ENCODE results near the gene RAB19. TPM values are rescaled to one million over a fixed set of nuclear protein-coding genes. Genes with fewer than 3 reads are reported as not detected.
A peak's percentile ranks its signal among the peaks of the same experiment; 100 is the strongest.
"Not testable (repeated sequence)": the region's sequence is repeated elsewhere in the genome, so short reads cannot be mapped to it uniquely, and the experiment has no call there.

The RAB19 gene
- total RNA-seq, 2 donors from 2014 or later = 12.9 to 15.3 TPM

GRCh38 chr7:140398821-140399220, 5.0 kb upstream of the RAB19 start:
- WGBS, 2 donors = 58 to 65% methylated on average over 10 of the region's 10 CpGs
- no peaks in the 10 kb centered on the region for H3K36me3 ChIP-seq (replicated peaks in 1 of 2; ENCODE audit: insufficient read depth in 1 of 2, low read depth in 2 of 2)
- DNase-seq (no peak), ATAC-seq (no peak)
- H3K4me1 ChIP-seq = peaks cover 37% of the 10 kb centered on the region
- intact Hi-C loops (cut with DNase I) = no loop called here
- no peak overlapping the region for H3K4me3 ChIP-seq
- no peaks in the 10 kb centered on the region for H3K9me3 ChIP-seq
- TF ChIP-seq CTCF (IDR thresholded peaks at IDR 0.05) = no peak
- no peak for TF ChIP-seq POLR2A (IDR thresholded peaks at IDR 0.05)
- no peak overlapping the region for H3K27ac ChIP-seq
- no peaks in the 10 kb centered on the region for H3K27me3 ChIP-seq

- Histone ChIP-seq H3K4me3 (no peak overlapping the region), H3K36me3 (replicated peaks in 1 of 2; ENCODE audit: insufficient read depth in 1 of 2, low read depth in 2 of 2) (no peaks in the 10 kb centered on the region), H3K27me3 (no peaks in the 10 kb centered on the region), H3K4me1 (peaks cover 42% of the 10 kb centered on the region), H3K9me3 (no peaks in the 10 kb centered on the region), H3K27ac (no peak overlapping the region)
- ATAC-seq (no peak), DNase-seq (no peak)
- TF ChIP-seq CTCF (IDR thresholded peaks at IDR 0.05) = no peak
- no peak for TF ChIP-seq POLR2A (IDR thresholded peaks at IDR 0.05)
- intact Hi-C loops (cut with DNase I) = no loop called here
- 78 to 82% methylated on average over 3 of the region's 3 CpGs for WGBS, 2 donors
These were observed 3.5 kb upstream of the RAB19 start for GRCh38 chr7:140400381-140400780.

- WGBS, 2 donors = 42 to 50% methylated on average over 2 of the region's 2 CpGs
- TF ChIP-seq CTCF (IDR thresholded peaks at IDR 0.05) = no peak
- TF ChIP-seq POLR2A (IDR thresholded peaks at IDR 0.05) = no peak
These were observed 1.6 kb upstream of the RAB19 start for GRCh38 chr7:140402178-140402835.

GRCh38 chr7:140404565-140405065, 757 bp downstream of the RAB19 start:
- Histone ChIP-seq H3K4me3 (peak overlapping the region in 1 of 2 donors; percentile 57), H3K9me3 (no peaks in the 10 kb centered on the region), H3K27me3 (no peaks in the 10 kb centered on the region), H3K27ac (peak overlapping the region; percentile 64 to 88 (median 77)), H3K4me1 (peaks cover 22% of the 10 kb centered on the region), H3K36me3 (replicated peaks in 1 of 2; ENCODE audit: insufficient read depth in 1 of 2, low read depth in 2 of 2) (no peaks in the 10 kb centered on the region)
- TF ChIP-seq CTCF (IDR thresholded peaks at IDR 0.05) (no peak), POLR2A (IDR thresholded peaks at IDR 0.05) (no peak)
- WGBS, 2 donors = 21 to 28% methylated on average over 3 of the region's 3 CpGs
- intact Hi-C loops (cut with DNase I) = no loop called here
- DNase-seq (no peak), ATAC-seq (no peak)

More at GRCh38 chr7:140402178-140402835, 1.6 kb upstream of the RAB19 start:
- Histone ChIP-seq H3K27me3 (no peaks in the 10 kb centered on the region), H3K9me3 (no peaks in the 10 kb centered on the region), H3K27ac (peak overlapping the region in 3 of 4 donors; percentile 55 to 88 (median 73)), H3K4me3 (no peak overlapping the region), H3K36me3 (replicated peaks in 1 of 2; ENCODE audit: insufficient read depth in 1 of 2, low read depth in 2 of 2) (no peaks in the 10 kb centered on the region), H3K4me1 (peaks cover 28% of the 10 kb centered on the region)
- intact Hi-C loops (cut with DNase I) = no loop called here
- DNase-seq (no peak), ATAC-seq (no peak)

GRCh38 chr7:140415361-140415760, 11.5 kb downstream of the RAB19 start:
- Histone ChIP-seq H3K9me3 (no peaks in the 10 kb centered on the region), H3K36me3 (replicated peaks in 1 of 2; ENCODE audit: insufficient read depth in 1 of 2, low read depth in 2 of 2) (peaks cover 0 to 4% of the 10 kb centered on the region in 2 donors), H3K27me3 (no peaks in the 10 kb centered on the region), H3K4me1 (peaks cover 60% of the 10 kb centered on the region), H3K4me3 (no peak overlapping the region), H3K27ac (no peak overlapping the region)
- 68 to 82% methylated on average over 3 of the region's 3 CpGs for WGBS, 2 donors
- ATAC-seq (no peak), DNase-seq (no peak)
- intact Hi-C loops (cut with DNase I) = no loop called here
- TF ChIP-seq POLR2A (IDR thresholded peaks at IDR 0.05) (no peak), CTCF (IDR thresholded peaks at IDR 0.05) (no peak)

- H3K36me3 ChIP-seq (replicated peaks in 1 of 2; ENCODE audit: insufficient read depth in 1 of 2, low read depth in 2 of 2); H3K27ac ChIP-seq; intact Hi-C loops (cut with DNase I); H3K4me3 ChIP-seq; ATAC-seq; H3K27me3 ChIP-seq; H3K9me3 ChIP-seq; DNase-seq: not testable (repeated sequence)
- H3K4me1 ChIP-seq = peaks cover 60% of the 10 kb centered on the region
- WGBS, 2 donors = 94 to 96% methylated on average over 8 to 9 of the region's 9 CpGs
These were observed 12.0 kb downstream of the RAB19 start for GRCh38 chr7:140415816-140416215.

Measured in body of pancreas (tissue), 4 donors.